Measurements from ENCODE around the gene ZNF766. TPM values are rescaled to one million over a fixed set of nuclear protein-coding genes. Genes with fewer than 3 reads are reported as not detected.

ZNF766 gene
- polyA plus RNA-seq, 1 experiment, result 4.2 TPM

DNA sequence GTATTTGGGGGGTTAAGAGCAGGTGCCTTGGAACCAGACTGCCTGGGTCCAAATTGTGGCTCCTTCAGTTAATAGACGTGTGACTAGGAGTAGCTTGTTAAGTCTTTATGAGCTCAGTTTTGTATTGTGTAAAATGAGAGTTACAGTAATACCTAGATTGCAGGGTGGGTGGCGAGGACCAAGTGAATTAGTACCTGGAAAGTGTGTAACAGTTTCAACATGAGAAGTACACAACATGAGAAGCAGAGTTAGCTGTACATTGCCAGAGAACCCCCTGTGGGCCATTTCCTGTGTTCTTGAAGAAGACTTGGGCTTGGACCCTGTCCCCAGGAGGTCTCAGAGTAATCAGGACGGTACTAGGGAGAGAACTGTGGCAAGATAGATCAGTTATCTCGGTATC is 42.7 kb upstream of the ZNF766 start:
- H3K27me3 ChIP-seq (ENCODE audit: control insufficient read depth, insufficient read depth, low read length), result no peaks in the 10 kb centered on the region
- ChIA-PET CTCF (interaction anchor here (0.9 kb wide), 1 partner anchor 11 kb away, joined by 3 read pairs; no protein-coding TSS in a partner anchor), POLR2A (no interaction called here)
- DNase-seq (ENCODE audit: low read depth), result no peak
- no peak overlapping the region for H3K4me3 ChIP-seq (ENCODE audit: low read depth, low read length)
- H3K36me3 ChIP-seq (ENCODE audit: control insufficient read depth, insufficient read depth, low read length), result peaks cover 38% of the 10 kb centered on the region
- TF ChIP-seq, protein P1, sequence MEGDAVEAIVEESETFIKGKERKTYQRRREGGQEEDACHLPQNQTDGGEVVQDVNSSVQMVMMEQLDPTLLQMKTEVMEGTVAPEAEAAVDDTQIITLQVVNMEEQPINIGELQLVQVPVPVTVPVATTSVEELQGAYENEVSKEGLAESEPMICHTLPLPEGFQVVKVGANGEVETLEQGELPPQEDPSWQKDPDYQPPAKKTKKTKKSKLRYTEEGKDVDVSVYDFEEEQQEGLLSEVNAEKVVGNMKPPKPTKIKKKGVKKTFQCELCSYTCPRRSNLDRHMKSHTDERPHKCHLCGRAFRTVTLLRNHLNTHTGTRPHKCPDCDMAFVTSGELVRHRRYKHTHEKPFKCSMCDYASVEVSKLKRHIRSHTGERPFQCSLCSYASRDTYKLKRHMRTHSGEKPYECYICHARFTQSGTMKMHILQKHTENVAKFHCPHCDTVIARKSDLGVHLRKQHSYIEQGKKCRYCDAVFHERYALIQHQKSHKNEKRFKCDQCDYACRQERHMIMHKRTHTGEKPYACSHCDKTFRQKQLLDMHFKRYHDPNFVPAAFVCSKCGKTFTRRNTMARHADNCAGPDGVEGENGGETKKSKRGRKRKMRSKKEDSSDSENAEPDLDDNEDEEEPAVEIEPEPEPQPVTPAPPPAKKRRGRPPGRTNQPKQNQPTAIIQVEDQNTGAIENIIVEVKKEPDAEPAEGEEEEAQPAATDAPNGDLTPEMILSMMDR (IDR thresholded peaks at IDR 0.05; ENCODE audit: insufficient read depth, low read depth, low read length), result no peak

- TF ChIP-seq, protein P1 (IDR thresholded peaks at IDR 0.05; ENCODE audit: insufficient read depth, low read depth, low read length), result no peak
- H3K36me3 ChIP-seq (ENCODE audit: control insufficient read depth, insufficient read depth, low read length), result peaks cover 32% of the 10 kb centered on the region
- H3K4me3 ChIP-seq (ENCODE audit: low read depth, low read length), result no peak overlapping the region
- no peaks in the 10 kb centered on the region for H3K27me3 ChIP-seq (ENCODE audit: control insufficient read depth, insufficient read depth, low read length)
- ChIA-PET CTCF (interaction anchor here (0.6 to 2.5 kb wide), 2 partner anchors 10 to 348 kb away, joined by 4 to 7 read pairs; no protein-coding TSS in a partner anchor), POLR2A (no interaction called here)
- no peak for DNase-seq (ENCODE audit: low read depth)
Measured at GRCh38 chr19:52227196-52227940, 42.0 kb upstream of the ZNF766 start.

DNA sequence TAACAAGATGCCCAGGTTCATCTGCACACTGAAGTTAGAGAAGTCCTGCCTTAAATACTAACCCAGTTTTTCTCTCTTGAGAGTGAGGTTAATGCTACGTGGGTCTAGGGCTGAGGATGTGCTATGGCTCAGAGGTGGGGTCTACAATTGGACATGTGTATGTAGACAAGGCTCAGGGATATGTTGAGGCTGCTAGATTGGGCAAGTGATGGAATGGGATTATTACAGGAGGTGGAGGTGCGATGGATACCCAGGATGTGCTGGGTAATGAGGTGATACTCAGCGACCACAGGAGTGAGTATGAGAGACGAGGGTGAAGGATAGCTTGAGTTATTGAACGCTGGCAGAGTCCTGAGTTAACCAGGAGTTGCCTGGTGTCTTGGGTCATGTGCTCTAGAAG is 41.4 kb upstream of the ZNF766 start:
- no peaks in the 10 kb centered on the region for H3K27me3 ChIP-seq (ENCODE audit: control insufficient read depth, insufficient read depth, low read length)
- DNase-seq (ENCODE audit: low read depth), result no peak
- no peak overlapping the region for H3K4me3 ChIP-seq (ENCODE audit: low read depth, low read length)
- TF ChIP-seq, protein P1 (IDR thresholded peaks at IDR 0.05; ENCODE audit: insufficient read depth, low read depth, low read length), result no peak
- H3K36me3 ChIP-seq (ENCODE audit: control insufficient read depth, insufficient read depth, low read length), result peaks cover 32% of the 10 kb centered on the region
- ChIA-PET CTCF (interaction anchor here (0.6 to 2.5 kb wide), 2 partner anchors 9 to 349 kb away, joined by 4 to 7 read pairs; no protein-coding TSS in a partner anchor), POLR2A (no interaction called here)

GRCh38 chr19:52229524-52229923 is 39.9 kb upstream of the ZNF766 start:
- POLR2A ChIA-PET, result no interaction called here
- no peak for DNase-seq (ENCODE audit: low read depth)
- H3K27me3 ChIP-seq (ENCODE audit: control insufficient read depth, insufficient read depth, low read length), result no peaks in the 10 kb centered on the region
- CTCF ChIA-PET, result interaction anchor here (1.0 to 2.5 kb wide), 2 partner anchors 8 to 90 kb away, joined by 3 to 7 read pairs; partner anchors contain the start of gene ZNF616
- H3K36me3 ChIP-seq (ENCODE audit: control insufficient read depth, insufficient read depth, low read length), result peaks cover 23% of the 10 kb centered on the region
- no peak overlapping the region for H3K4me3 ChIP-seq (ENCODE audit: low read depth, low read length)
- TF ChIP-seq, protein P1 (IDR thresholded peaks at IDR 0.05; ENCODE audit: insufficient read depth, low read depth, low read length), result no peak

GRCh38 chr19:52230685-52231084 is 38.7 kb upstream of the ZNF766 start:
- TF ChIP-seq, protein P1 (IDR thresholded peaks at IDR 0.05; ENCODE audit: insufficient read depth, low read depth, low read length), result no peak
- Histone ChIP-seq H3K4me3 (ENCODE audit: low read depth, low read length) (no peak overlapping the region), H3K36me3 (ENCODE audit: control insufficient read depth, insufficient read depth, low read length) (peaks cover 18% of the 10 kb centered on the region), H3K27me3 (ENCODE audit: control insufficient read depth, insufficient read depth, low read length) (no peaks in the 10 kb centered on the region)
- ChIA-PET CTCF (interaction anchor here (1.5 kb wide), 1 partner anchor 33 kb away, joined by 3 read pairs; no protein-coding TSS in a partner anchor), POLR2A (no interaction called here)
- no peak for DNase-seq (ENCODE audit: low read depth)

Data from BJ (cell line).